ENCODE results near the gene ZNF576. TPM values are rescaled to one million over a fixed set of nuclear protein-coding genes. Genes with fewer than 3 reads are reported as not detected.

Gene ZNF576
- total and polyA plus RNA-seq, 2 of the 13 experiments (the other 11 are each of a cell fraction or from before 2014, with no cell fraction given) = 7.2 to 9.6 TPM

- peak; percentile 35; the same call in 1 of the 2 replicates for TF ChIP-seq ARID5B (CRISPR knock-in tag; IDR thresholded peaks at IDR 0.05)
- no peak for TF ChIP-seq ZNF496 (CRISPR knock-in tag; IDR thresholded peaks at IDR 0.05; ENCODE audit: insufficient replicate concordance)
- peak; percentile 69 for TF ChIP-seq MED1 (CRISPR knock-in tag; IDR thresholded peaks at IDR 0.05)
- no peak for TF ChIP-seq SYNCRIP (IDR thresholded peaks at IDR 0.05; ENCODE audit: insufficient read depth, low read depth, low read length)
- TF ChIP-seq CENPT (CRISPR knock-in tag; IDR thresholded peaks at IDR 0.05; ENCODE audit: low read depth) = no peak; the same call in 1 of the 2 replicates
- TF ChIP-seq ZNF552 (CRISPR knock-in tag; IDR thresholded peaks at IDR 0.05; ENCODE audit: borderline replicate concordance) = peak; percentile 84
- TF ChIP-seq PTBP1 (IDR thresholded peaks at IDR 0.05; ENCODE audit: low read depth, low read length, poor library complexity, severe bottlenecking) = peak; percentile 63
- peak; percentile 98 for TF ChIP-seq ZBTB25 (CRISPR knock-in tag; IDR thresholded peaks at IDR 0.05)
- no peak for TF ChIP-seq RFX3 (CRISPR knock-in tag; IDR thresholded peaks at IDR 0.05)
- TF ChIP-seq ZNF790 (CRISPR knock-in tag; IDR thresholded peaks at IDR 0.05; ENCODE audit: borderline replicate concordance) = peak; percentile 97; the same call in 1 of the 2 replicates
- TF ChIP-seq LBX2 (CRISPR knock-in tag; IDR thresholded peaks at IDR 0.05; ENCODE audit: borderline replicate concordance) = 0 out of 2 replicates have a peak, but pooled peaks have one; percentile 51
- no peak for TF ChIP-seq NR3C1 (CRISPR knock-in tag; IDR thresholded peaks at IDR 0.05)
- peak; percentile 29; the same call in 1 of the 2 replicates for TF ChIP-seq HIC2 (CRISPR knock-in tag; IDR thresholded peaks at IDR 0.05; ENCODE audit: low read depth)
- TF ChIP-seq ZZZ3 (CRISPR knock-in tag; IDR thresholded peaks at IDR 0.05; ENCODE audit: borderline replicate concordance) = peak; percentile 80; the same call in 1 of the 2 replicates
- no peak for TF ChIP-seq ZFP36 (IDR thresholded peaks at IDR 0.05; ENCODE audit: borderline replicate concordance, low read depth, low read length, partially characterized antibody)
- peak in 1 of 2 experiments; percentile 51; a peak in 2 of 4 replicates for TF ChIP-seq KLF16 (CRISPR knock-in tag; IDR thresholded peaks at IDR 0.05)
- no peak for TF ChIP-seq HMG20B (CRISPR knock-in tag; conservative IDR thresholded peaks at IDR 0.05)
- peak; percentile 75; the same call in 1 of the 2 replicates for TF ChIP-seq ZNF598 (CRISPR knock-in tag; IDR thresholded peaks at IDR 0.05; ENCODE audit: borderline replicate concordance)
- peak; percentile 76 for TF ChIP-seq SAP130 (CRISPR knock-in tag; IDR thresholded peaks at IDR 0.05; ENCODE audit: low read depth)
- TF ChIP-seq ZBTB1 (CRISPR knock-in tag; IDR thresholded peaks at IDR 0.05; ENCODE audit: borderline replicate concordance) = no peak
Observed at GRCh38 chr19:43619262-43620060, 23.1 kb downstream of the ZNF576 start, which contains the start of gene ZNF428 (continued).
